ENCODE results near the gene BCKDHA. TPM values are rescaled to one million over a fixed set of nuclear protein-coding genes. Genes with fewer than 3 reads are reported as not detected.

The BCKDHA gene
- total and polyA plus RNA-seq, 2 of the 4 experiments (the other 2 are of a cell fraction): 7.6 to 7.7 TPM

- H3K9me1 ChIP-seq (ENCODE audit: insufficient read depth, low read length): peaks cover 5% of the 10 kb centered on the region; the same call in 1 of the 2 replicates
- in situ Hi-C loops (cut with MboI; ENCODE audit: low sequenced_read_pairs): no loop called here
- H3K4me2 ChIP-seq (ENCODE audit: low read depth, low read length): no peak overlapping the region
- no peak for TF ChIP-seq MAZ (IDR thresholded peaks at IDR 0.05; ENCODE audit: borderline replicate concordance, low read depth, low read length)
- no peak overlapping the region for H2AK9ac ChIP-seq (replicated peaks; ENCODE audit: low read depth, low read length, poor library complexity)
- DNase-seq (no peak), ATAC-seq (ENCODE audit: low read depth) (no peak)
- H3K4me1 ChIP-seq (ENCODE audit: control insufficient read depth, insufficient read depth, low read length): peaks cover 4% of the 10 kb centered on the region; the same call in 1 of the 2 replicates
- dilution Hi-C loops (cut with HindIII; ENCODE audit: low sequenced_read_pairs, unreplicated experiment): no loop called here
- ChIA-PET POLR2A (ENCODE audit: unreplicated experiment) (no interaction called here), CTCF (no interaction called here)
- no peaks in the 10 kb centered on the region for H3K27me3 ChIP-seq (ENCODE audit: control insufficient read depth, insufficient read depth, low read length)
- intact Hi-C loops (cut with micrococcal nuclease): loop anchor here (5.0 kb wide), 1 partner anchor 43 kb away; the partner anchor contains the start of gene TGFB1
- no peak overlapping the region for H3K4ac ChIP-seq (ENCODE audit: low read depth, low read length)
- H2BK15ac ChIP-seq (ENCODE audit: low read depth, low read length): no peak overlapping the region
- H3K23ac ChIP-seq (ENCODE audit: low read depth, low read length): no peak overlapping the region
- H3K56ac ChIP-seq (ENCODE audit: extremely low read depth, insufficient read depth, low read length): no peak overlapping the region
- H3K18ac ChIP-seq (ENCODE audit: low read depth, low read length): no peak overlapping the region
- no peak overlapping the region for H3K14ac ChIP-seq (replicated peaks; ENCODE audit: low read depth, low read length)
- no peak overlapping the region for H2AK5ac ChIP-seq (ENCODE audit: low read depth, low read length)
- H3K9me3 ChIP-seq (ENCODE audit: control insufficient read depth, insufficient read depth, low read length): no peaks in the 10 kb centered on the region
- H2BK120ac ChIP-seq (ENCODE audit: low read depth, low read length): no peak overlapping the region
- 53% methylated on average over 6 of the region's 6 CpGs; no CpG with 5 or more reads in 1 of the 2 experiments for WGBS, 2 experiments (ENCODE audit: extremely low coverage in 2 of 2, insufficient read length in 1 of 2)
- H4K20me1 ChIP-seq (ENCODE audit: insufficient read depth, low read length): no peaks in the 10 kb centered on the region
- H2BK5ac ChIP-seq (ENCODE audit: low read depth, low read length, poor library complexity, severe bottlenecking): no peak overlapping the region
- no peak overlapping the region for H4K5ac ChIP-seq (ENCODE audit: low read depth, low read length)
- no peak overlapping the region for H2AFZ ChIP-seq (replicated peaks; ENCODE audit: low read length, poor library complexity)
- no peak overlapping the region for H4K8ac ChIP-seq (ENCODE audit: low read depth in 2 of 2, low read length in 2 of 2)
- no peak overlapping the region for H4K91ac ChIP-seq (ENCODE audit: insufficient read depth, low read depth, low read length)
- peaks cover 13% of the 10 kb centered on the region for H3K36me3 ChIP-seq (ENCODE audit: control insufficient read depth, insufficient read depth, low read length)
- no peak overlapping the region for H3K27ac ChIP-seq (ENCODE audit: insufficient read depth, low read length)
- no peak overlapping the region for H3K4me3 ChIP-seq (ENCODE audit: insufficient read depth, low read depth, low read length)
- H3K79me1 ChIP-seq (ENCODE audit: low read depth in 1 of 2, low read length in 2 of 2): peaks cover 18 to 24% of the 10 kb centered on the region in 2 experiments
- no peak overlapping the region for H3K9ac ChIP-seq (ENCODE audit: low read depth, low read length)
- no TSS peak for BruUV-seq (replicated peaks)
- no peak overlapping the region for H2BK20ac ChIP-seq (ENCODE audit: low read depth, low read length)
Measured at GRCh38 chr19:41395355-41395754, 2.3 kb upstream of the BCKDHA start.
